ENCODE data around the gene RAB5A. TPM values are rescaled to one million over a fixed set of nuclear protein-coding genes. Genes with fewer than 3 reads are reported as not detected.

Gene RAB5A
- total and polyA plus RNA-seq, 2 donors (not counting 3 experiments of a cell fraction or from before 2014, with no cell fraction given) = 20.6 to 63.8 TPM

GRCh38 chr3:19960696-19961095 lies 13.8 kb downstream of the RAB5A start:
- no peaks in the 10 kb centered on the region for H3K27me3 ChIP-seq (ENCODE audit: control insufficient read depth in 2 of 2, insufficient read depth in 2 of 2, low read length in 2 of 2)
- H3K27ac ChIP-seq (ENCODE audit: insufficient read depth, low read depth, low read length) = no peak overlapping the region
- intact Hi-C loops (cut with micrococcal nuclease) = no loop called here
- no peaks in the 10 kb centered on the region for H3K9me1 ChIP-seq (replicated peaks; ENCODE audit: control insufficient read depth, extremely low read depth, insufficient read depth, low read length)
- H4K20me1 ChIP-seq (replicated peaks; ENCODE audit: control insufficient read depth, extremely low read depth, insufficient read depth, low read length) = peaks cover 4% of the 10 kb centered on the region
- no peak overlapping the region for H2AFZ ChIP-seq (ENCODE audit: low read depth, low read length)
- H3K9ac ChIP-seq (replicated peaks; ENCODE audit: extremely low read depth, insufficient read depth, low read length) = no peak overlapping the region
- no peak overlapping the region for H3K4me2 ChIP-seq (ENCODE audit: insufficient read depth, low read length)
- no peak overlapping the region for H3K4me3 ChIP-seq (replicated peaks in 1 of 3; ENCODE audit: insufficient read depth in 1 of 3, low read depth in 1 of 3, low read length in 3 of 3)
- no peak for TF ChIP-seq POLR2A (IDR thresholded peaks at IDR 0.05; ENCODE audit: low read depth, low read length)
- TF ChIP-seq MAX (IDR thresholded peaks at IDR 0.05; ENCODE audit: insufficient read depth, insufficient read length) = no peak
- no peak for TF ChIP-seq POLR2AphosphoS5 (IDR thresholded peaks at IDR 0.05; ENCODE audit: insufficient read depth, low read depth, low read length)
- no peak for TF ChIP-seq JUN (IDR thresholded peaks at IDR 0.05; ENCODE audit: borderline replicate concordance, insufficient read depth, insufficient read length, low read depth)
- no peak for TF ChIP-seq CTCF (IDR thresholded peaks at IDR 0.05; ENCODE audit: extremely low read depth in 1 of 2, insufficient read depth in 1 of 2, low read depth in 1 of 2, low read length in 2 of 2)
- no peak for TF ChIP-seq MYC (IDR thresholded peaks at IDR 0.05; ENCODE audit: low read depth, low read length)
- no peak for TF ChIP-seq GATA2 (IDR thresholded peaks at IDR 0.05; ENCODE audit: insufficient read depth, insufficient read length, low read depth, low read length)
- no peak for TF ChIP-seq FOS (IDR thresholded peaks at IDR 0.05; ENCODE audit: borderline replicate concordance, insufficient read depth, low read length)
- no peak for TF ChIP-seq EZH2 (IDR thresholded peaks at IDR 0.05; ENCODE audit: borderline replicate concordance, low read depth, low read length, severe bottlenecking)
- DNase-seq (ENCODE audit: low read depth, low spot score) (no peak), FAIRE-seq (no peak)
- no peaks in the 10 kb centered on the region for H3K4me1 ChIP-seq (ENCODE audit: control insufficient read depth, extremely low read depth, insufficient read depth, low read length)
- ChIA-PET CTCF (no interaction called here), POLR2A (no interaction called here)
- H3K79me2 ChIP-seq (ENCODE audit: control insufficient read depth, insufficient read depth, low read length) = peaks cover 94% of the 10 kb centered on the region
- no TSS peak for BruUV-seq (replicated peaks)
- peaks cover 0 to 7% of the 10 kb centered on the region in 2 experiments for H3K36me3 ChIP-seq (ENCODE audit: control insufficient read depth in 2 of 2, extremely low read depth in 1 of 2, insufficient read depth in 2 of 2, low read length in 2 of 2)
- dilution Hi-C loops (cut with MboI; ENCODE audit: extremely low pct_ligation_motif_present, low sequenced_read_pairs) = no loop called here
- no peaks in the 10 kb centered on the region for H3K9me3 ChIP-seq (replicated peaks; ENCODE audit: control insufficient read depth, insufficient read depth, low read length)

Measured in endothelial cell of umbilical vein (primary cell).